K562 (cell line): ENCODE results near the gene SUDS3. TPM values are rescaled to one million over a fixed set of nuclear protein-coding genes. Genes with fewer than 3 reads are reported as not detected.
A peak's percentile ranks its signal among the peaks of the same experiment; 100 is the strongest.

Experiments
- KDM5B ChIP-seq: fragments of 200-600 bp; sonication (generic); IDR thresholded peaks from 2 replicates; pipeline ENCODE4 v1.6.1; 2012; ENCODE audit warnings: low read depth, mild to moderate bottlenecking, moderate library complexity, low read length, control low read depth, inconsistent platforms; ENCODE audit not compliant: insufficient replicate concordance
- PTRF ChIP-seq: fragments of 450-650 bp; IDR thresholded peaks from 2 replicates; pipeline ENCODE4 v1.6.1; 2016; ENCODE audit warnings: mild to moderate bottlenecking, missing genetic modification characterization, missing compliant biosample characterization
- SMARCC2 ChIP-seq: fragments of 450-650 bp; IDR thresholded peaks from 2 replicates; pipeline ENCODE4 v1.6.1; 2017; ENCODE audit warnings: antibody characterized with exemption, moderate library complexity, mild to moderate bottlenecking, low read depth
- ZBTB11 ChIP-seq, 3 experiments: fragments of 200-800 bp in 1 of 3; fragments of 250-450 bp in 1 of 3; fragments of 450-650 bp in 1 of 3; sonication (Bioruptor Pico) in 1 of 3; sonication (Bioruptor generic) in 1 of 3; formaldehyde crosslinking in 1 of 3; IDR thresholded peaks; 2 replicates each; pipeline versions ENCODE4 v1.6.1 to v1.8.0; 2016 to 2022; ENCODE audit warnings: mild to moderate bottlenecking in 2 of 3, missing genetic modification characterization in 2 of 3, missing compliant biosample characterization in 1 of 3, moderate library complexity in 1 of 3
- ZBTB7A ChIP-seq: IDR thresholded peaks from 2 replicates; pipeline ENCODE4 v1.6.1; 2011; ENCODE audit warnings: low read depth, mild to moderate bottlenecking, low read length, moderate library complexity, borderline replicate concordance; ENCODE audit not compliant: control insufficient read depth
- polyA plus RNA-seq, 8 experiments: library from polyadenylated mRNA; depleted of rRNA in 4 of 8; stranded (reverse) in 5 of 8; unstranded in 3 of 8; fragments of >200 nt; fragmentation: Nextera tagmentation in 2 of 8; fragmentation: Illumina TruSeq in 1 of 8; extraction: Ambion mirVana in 2 of 8; extraction: Trizol in 1 of 8; gene quantifications; 2 replicates each; pipeline versions ENCODE4 v1.2.1 to v1.2.3, GENCODE V29; 2011 to 2014; ENCODE audit warnings: inconsistent platforms in 1 of 8, missing spikeins in 1 of 8
- total RNA-seq, 7 experiments: library from RNA; depleted of rRNA in 6 of 7; stranded (reverse); fragments of >200 nt in 6 of 7; fragmentation: Illumina TruSeq in 2 of 7; extraction: Trizol in 2 of 7; gene quantifications; 2 replicates each; pipeline versions ENCODE4 v1.2.1 to v1.2.3, GENCODE V29; 2011 to 2021; ENCODE audit warnings: low replicate concordance in 1 of 7
- TF ChIP-seq, protein P1 (sequence below): fragments of 450-650 bp; IDR thresholded peaks from 2 replicates; pipeline ENCODE4 v1.6.1; 2016; ENCODE audit warnings: borderline replicate concordance
- TF ChIP-seq, protein P2 (sequence below): fragments of 450-650 bp; IDR thresholded peaks from 2 replicates; pipeline ENCODE4 v1.6.1; 2017; ENCODE audit warnings: mild to moderate bottlenecking, moderate library complexity
- TF ChIP-seq, protein P3 (sequence below): IDR thresholded peaks from 2 replicates; pipeline ENCODE4 v1.6.1; 2011; ENCODE audit not compliant: insufficient read length; ENCODE audit errors: extremely low read depth
- TF ChIP-seq, protein P4 (sequence below): fragments of 250-450 bp; sonication (Bioruptor Pico); IDR thresholded peaks from 2 replicates; pipeline ENCODE4 v1.8.0; 2022; ENCODE audit warnings: inconsistent platforms

The SUDS3 gene
- total and polyA plus RNA-seq, 9 of the 15 experiments (the other 6 are each of a cell fraction or from before 2014, with no cell fraction given): 6.6 to 30.5 (median 23.3) TPM

- TF ChIP-seq, protein P1, sequence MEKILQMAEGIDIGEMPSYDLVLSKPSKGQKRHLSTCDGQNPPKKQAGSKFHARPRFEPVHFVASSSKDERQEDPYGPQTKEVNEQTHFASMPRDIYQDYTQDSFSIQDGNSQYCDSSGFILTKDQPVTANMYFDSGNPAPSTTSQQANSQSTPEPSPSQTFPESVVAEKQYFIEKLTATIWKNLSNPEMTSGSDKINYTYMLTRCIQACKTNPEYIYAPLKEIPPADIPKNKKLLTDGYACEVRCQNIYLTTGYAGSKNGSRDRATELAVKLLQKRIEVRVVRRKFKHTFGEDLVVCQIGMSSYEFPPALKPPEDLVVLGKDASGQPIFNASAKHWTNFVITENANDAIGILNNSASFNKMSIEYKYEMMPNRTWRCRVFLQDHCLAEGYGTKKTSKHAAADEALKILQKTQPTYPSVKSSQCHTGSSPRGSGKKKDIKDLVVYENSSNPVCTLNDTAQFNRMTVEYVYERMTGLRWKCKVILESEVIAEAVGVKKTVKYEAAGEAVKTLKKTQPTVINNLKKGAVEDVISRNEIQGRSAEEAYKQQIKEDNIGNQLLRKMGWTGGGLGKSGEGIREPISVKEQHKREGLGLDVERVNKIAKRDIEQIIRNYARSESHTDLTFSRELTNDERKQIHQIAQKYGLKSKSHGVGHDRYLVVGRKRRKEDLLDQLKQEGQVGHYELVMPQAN: no peak
- TF ChIP-seq, protein P2, sequence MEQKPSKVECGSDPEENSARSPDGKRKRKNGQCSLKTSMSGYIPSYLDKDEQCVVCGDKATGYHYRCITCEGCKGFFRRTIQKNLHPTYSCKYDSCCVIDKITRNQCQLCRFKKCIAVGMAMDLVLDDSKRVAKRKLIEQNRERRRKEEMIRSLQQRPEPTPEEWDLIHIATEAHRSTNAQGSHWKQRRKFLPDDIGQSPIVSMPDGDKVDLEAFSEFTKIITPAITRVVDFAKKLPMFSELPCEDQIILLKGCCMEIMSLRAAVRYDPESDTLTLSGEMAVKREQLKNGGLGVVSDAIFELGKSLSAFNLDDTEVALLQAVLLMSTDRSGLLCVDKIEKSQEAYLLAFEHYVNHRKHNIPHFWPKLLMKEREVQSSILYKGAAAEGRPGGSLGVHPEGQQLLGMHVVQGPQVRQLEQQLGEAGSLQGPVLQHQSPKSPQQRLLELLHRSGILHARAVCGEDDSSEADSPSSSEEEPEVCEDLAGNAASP: no peak
- TF ChIP-seq ZBTB11 (CRISPR knock-in tag; IDR thresholded peaks at IDR 0.05) (no peak), SMARCC2 (peak; percentile 20; the same call in 1 of the 2 replicates), PTRF (tag) (no peak), ZBTB7A (peak; percentile 74), KDM5B (peak; percentile 37)
- TF ChIP-seq, protein P3, sequence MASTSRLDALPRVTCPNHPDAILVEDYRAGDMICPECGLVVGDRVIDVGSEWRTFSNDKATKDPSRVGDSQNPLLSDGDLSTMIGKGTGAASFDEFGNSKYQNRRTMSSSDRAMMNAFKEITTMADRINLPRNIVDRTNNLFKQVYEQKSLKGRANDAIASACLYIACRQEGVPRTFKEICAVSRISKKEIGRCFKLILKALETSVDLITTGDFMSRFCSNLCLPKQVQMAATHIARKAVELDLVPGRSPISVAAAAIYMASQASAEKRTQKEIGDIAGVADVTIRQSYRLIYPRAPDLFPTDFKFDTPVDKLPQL: no peak
- TF ChIP-seq, protein P4, sequence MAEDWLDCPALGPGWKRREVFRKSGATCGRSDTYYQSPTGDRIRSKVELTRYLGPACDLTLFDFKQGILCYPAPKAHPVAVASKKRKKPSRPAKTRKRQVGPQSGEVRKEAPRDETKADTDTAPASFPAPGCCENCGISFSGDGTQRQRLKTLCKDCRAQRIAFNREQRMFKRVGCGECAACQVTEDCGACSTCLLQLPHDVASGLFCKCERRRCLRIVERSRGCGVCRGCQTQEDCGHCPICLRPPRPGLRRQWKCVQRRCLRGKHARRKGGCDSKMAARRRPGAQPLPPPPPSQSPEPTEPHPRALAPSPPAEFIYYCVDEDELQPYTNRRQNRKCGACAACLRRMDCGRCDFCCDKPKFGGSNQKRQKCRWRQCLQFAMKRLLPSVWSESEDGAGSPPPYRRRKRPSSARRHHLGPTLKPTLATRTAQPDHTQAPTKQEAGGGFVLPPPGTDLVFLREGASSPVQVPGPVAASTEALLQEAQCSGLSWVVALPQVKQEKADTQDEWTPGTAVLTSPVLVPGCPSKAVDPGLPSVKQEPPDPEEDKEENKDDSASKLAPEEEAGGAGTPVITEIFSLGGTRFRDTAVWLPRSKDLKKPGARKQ: no peak
Observed at GRCh38 chr12:118371321-118372282, 4.8 kb upstream of the SUDS3 start (continued).
